CD4-positive, alpha-beta T cell treated with Interleukin-10 for 1 hour (primary cell): ENCODE measurements around the gene PCLAF.

ENCODE experiments used
- DNase-seq: peaks from one replicate; pipeline ENCODE4 v3.0.0-alpha.2; 2020

Gene PCLAF

GRCh38 chr15:64314456-64314855 is 66.8 kb downstream of the PCLAF start:
- no peak for DNase-seq
